H1 (cell line): ENCODE measurements around the gene AIG1. TPM values are rescaled to one million over a fixed set of nuclear protein-coding genes. Genes with fewer than 3 reads are reported as not detected.

Experiments
- CTCF ChIA-PET: fragments of 300-600 bp; sonication (Branson Sonifier 250); formaldehyde crosslinking; loops from one replicate; lab custom pipeline; 2021; ENCODE audit not compliant: partially characterized antibody; lab: Charles Lee
- POLR2A ChIA-PET: fragments of 300-600 bp; sonication (Branson Sonifier 250); formaldehyde crosslinking; loops from one replicate; lab custom pipeline; 2021; ENCODE audit warnings: inconsistent platforms; ENCODE audit not compliant: partially characterized antibody; lab: Charles Lee
- DNase-seq, 2 experiments: peaks; one replicate each; pipeline versions ENCODE4 v3.0.0 to v3.0.0-alpha.2; 2010 to 2022; ENCODE audit warnings: low spot score in 2 of 2, low read depth in 1 of 2, mixed read lengths in 1 of 2
- FAIRE-seq: peaks from 2 replicates; lab custom pipeline; 2011; peaks lifted over from hg19 to GRCh38; lab: Jason Lieb, UNC
- H2AFZ ChIP-seq: 2 replicates; pipeline ENCODE4 v1.8.1; 2012; ENCODE audit warnings: low read length, inconsistent platforms
- H2AK5ac ChIP-seq: 2 replicates; pipeline ENCODE4 v1.6.1; 2013; ENCODE audit warnings: low read depth, low read length
- H2BK120ac ChIP-seq: replicated peaks from 2 replicates; pipeline ENCODE3; 2013; ENCODE audit warnings: low read depth, low read length, inconsistent platforms
- H2BK12ac ChIP-seq: 2 replicates; pipeline ENCODE4 v1.6.1; 2013; ENCODE audit warnings: low read depth, low read length
- H2BK15ac ChIP-seq: 2 replicates; pipeline ENCODE4 v1.6.1; 2013; ENCODE audit warnings: low read length
- H2BK20ac ChIP-seq: 2 replicates; pipeline ENCODE4 v1.6.1; 2013; ENCODE audit warnings: low read length
- H2BK5ac ChIP-seq: 2 replicates; pipeline ENCODE4 v1.6.1; 2013; ENCODE audit warnings: low read depth, low read length
- H3K14ac ChIP-seq: 2 replicates; pipeline ENCODE4 v1.6.1; 2013; ENCODE audit warnings: inconsistent platforms; ENCODE audit not compliant: insufficient read length
- H3K18ac ChIP-seq: 2 replicates; pipeline ENCODE4 v1.6.1; 2013; ENCODE audit warnings: low read length; ENCODE audit errors: extremely low read depth
- H3K23ac ChIP-seq: 2 replicates; pipeline ENCODE4 v1.6.1; 2013; ENCODE audit warnings: inconsistent platforms; ENCODE audit not compliant: insufficient read length
- H3K23me2 ChIP-seq: 2 replicates; pipeline ENCODE4 v1.6.1; 2013; ENCODE audit warnings: low read depth, low read length
- H3K27ac ChIP-seq: 2 replicates; pipeline ENCODE4 v1.6.1; 2011; ENCODE audit warnings: low read depth, low read length, inconsistent platforms
- H3K27me3 ChIP-seq, 4 experiments: replicated peaks in 1 of 4; 1 replicate in 1 of 4; 2 replicates in 3 of 4; pipeline versions ENCODE4 v1.6.1 to v1.8.1; 2011 to 2013; ENCODE audit warnings: low read length in 3 of 4, mild to moderate bottlenecking in 3 of 4, inconsistent platforms in 2 of 4, mixed read lengths in 2 of 4, moderate library complexity in 1 of 4; ENCODE audit not compliant: control insufficient read depth in 3 of 4, insufficient read depth in 3 of 4; ENCODE audit errors: extremely low read depth in 1 of 4
- H3K36me3 ChIP-seq, 4 experiments: 2 replicates each; pipeline versions ENCODE4 v1.6.1 to v1.8.1; 2011 to 2013; ENCODE audit warnings: mild to moderate bottlenecking in 4 of 4, low read length in 3 of 4, moderate library complexity in 2 of 4, control low read depth in 1 of 4, inconsistent platforms in 1 of 4; ENCODE audit not compliant: insufficient read depth in 4 of 4, control insufficient read depth in 2 of 4
- H3K4ac ChIP-seq: replicated peaks from 2 replicates; pipeline ENCODE3; 2013; ENCODE audit warnings: low read length, low read depth, mixed read lengths, inconsistent platforms; ENCODE audit not compliant: insufficient read length
- H3K4me1 ChIP-seq, 4 experiments: replicated peaks in 1 of 4; 1 replicate in 1 of 4; 2 replicates in 3 of 4; pipeline versions ENCODE4 v1.6.1 to v1.8.1; 2011 to 2013; ENCODE audit warnings: low read length in 3 of 4, inconsistent platforms in 2 of 4, mixed read lengths in 1 of 4; ENCODE audit not compliant: insufficient read depth in 4 of 4, control insufficient read depth in 3 of 4
- H3K4me2 ChIP-seq, 2 experiments: 2 replicates each; pipeline versions ENCODE4 v1.6.1 to v1.8.1; 2011 to 2013; ENCODE audit warnings: low read depth in 2 of 2, low read length in 2 of 2, control low read depth in 1 of 2, inconsistent platforms in 1 of 2, mild to moderate bottlenecking in 1 of 2; ENCODE audit not compliant: insufficient read depth in 1 of 2
- H3K4me3 ChIP-seq, 4 experiments: fragments of 200-600, 300-600 bp in 1 of 4; sonication (generic), shearing (Covaris generic), sonication (Bioruptor Twin) in 1 of 4; 2 replicates each; pipeline versions ENCODE4 v1.5.1 to v1.8.1; 2011 to 2016; ENCODE audit warnings: low read length in 4 of 4, low read depth in 3 of 4, control low read depth in 2 of 4, inconsistent platforms in 2 of 4, mild to moderate bottlenecking in 2 of 4, mixed read lengths in 1 of 4, moderate library complexity in 1 of 4; ENCODE audit not compliant: insufficient read depth in 2 of 4; ENCODE audit errors: extremely low read depth in 1 of 4
- H3K56ac ChIP-seq: replicated peaks from 2 replicates; pipeline ENCODE3; 2013; ENCODE audit warnings: low read depth, mild to moderate bottlenecking, mixed read lengths, low read length, inconsistent platforms; ENCODE audit not compliant: insufficient read length
- H3K79me1 ChIP-seq: 2 replicates; pipeline ENCODE4 v1.6.1; 2013; ENCODE audit warnings: low read depth, low read length, control low read depth
- H3K79me2 ChIP-seq, 2 experiments: 2 replicates each; pipeline versions ENCODE4 v1.6.1 to v1.8.1; 2012 to 2013; ENCODE audit warnings: low read length in 2 of 2, mild to moderate bottlenecking in 2 of 2, inconsistent platforms in 1 of 2; ENCODE audit not compliant: insufficient read depth in 2 of 2, control insufficient read depth in 1 of 2
- H3K9ac ChIP-seq, 4 experiments: replicated peaks in 1 of 4; 1 replicate in 1 of 4; 2 replicates in 3 of 4; pipeline versions ENCODE4 v1.6.1 to v1.8.1; 2011 to 2013; ENCODE audit warnings: low read depth in 3 of 4, low read length in 3 of 4, control low read depth in 2 of 4, mild to moderate bottlenecking in 2 of 4, moderate library complexity in 2 of 4, inconsistent platforms in 1 of 4; ENCODE audit errors: extremely low read depth in 1 of 4
- H3K9me3 ChIP-seq, 2 experiments: 2 replicates each; pipeline versions ENCODE4 v1.6.1 to v1.8.1; 2012 to 2013; ENCODE audit warnings: mild to moderate bottlenecking in 2 of 2, moderate library complexity in 2 of 2, control low read depth in 1 of 2, inconsistent platforms in 1 of 2, low read depth in 1 of 2, low read length in 1 of 2, mixed read lengths in 1 of 2; ENCODE audit not compliant: insufficient read depth in 2 of 2
- H4K20me1 ChIP-seq, 2 experiments: replicated peaks in 1 of 2; 2 replicates each; pipeline versions ENCODE3 to v1.8.1; 2011 to 2013; ENCODE audit warnings: inconsistent platforms in 2 of 2, low read length in 2 of 2, mild to moderate bottlenecking in 1 of 2; ENCODE audit not compliant: insufficient read depth in 2 of 2, control insufficient read depth in 1 of 2
- H4K5ac ChIP-seq: 2 replicates; pipeline ENCODE4 v1.6.1; 2013; ENCODE audit warnings: low read length, low read depth, mixed read lengths, inconsistent platforms; ENCODE audit not compliant: insufficient read length
- H4K8ac ChIP-seq: 2 replicates; pipeline ENCODE4 v1.8.0; 2013; ENCODE audit warnings: mild to moderate bottlenecking, moderate library complexity, low read length, inconsistent platforms; ENCODE audit not compliant: insufficient read depth; ENCODE audit errors: extremely low read depth
- H4K91ac ChIP-seq: replicated peaks from 2 replicates; pipeline ENCODE3; 2013; ENCODE audit warnings: low read length, mixed read lengths, inconsistent platforms; ENCODE audit not compliant: insufficient read length
- CEBPB ChIP-seq: IDR thresholded peaks from 2 replicates; pipeline ENCODE4 v1.6.1; 2012; ENCODE audit warnings: low read depth, low read length
- CTBP2 ChIP-seq: IDR thresholded peaks from 2 replicates; pipeline ENCODE4 v1.7.0; 2011; ENCODE audit warnings: borderline replicate concordance, mild to moderate bottlenecking, moderate library complexity, mixed read lengths, low read length; ENCODE audit not compliant: insufficient read depth, insufficient read length
- NANOG ChIP-seq: IDR thresholded peaks from 2 replicates; pipeline ENCODE4 v1.6.1; 2011; ENCODE audit warnings: low read length, low read depth, mild to moderate bottlenecking, inconsistent platforms; ENCODE audit not compliant: insufficient read depth, poor library complexity, severe bottlenecking
- NRF1 ChIP-seq: IDR thresholded peaks from 2 replicates; pipeline ENCODE4 v1.6.1; 2011; ENCODE audit warnings: mild to moderate bottlenecking, low read depth, low read length, improper control_type of control experiment
- POLR2AphosphoS5 ChIP-seq: IDR thresholded peaks from 2 replicates; pipeline ENCODE4 v1.6.1; 2011; ENCODE audit warnings: low read depth, low read length
- ZNF274 ChIP-seq: IDR thresholded peaks from 2 replicates; pipeline ENCODE4 v1.7.0; 2012; ENCODE audit warnings: low read length, borderline replicate concordance; ENCODE audit errors: extremely low read depth
- WGBS, 2 experiments: shearing (Covaris generic) in 1 of 2; methylation state at CpG; one replicate each; pipeline versions ENCODE4 v1.1.6 to v1.1.7; 2013 to 2015; ENCODE audit warnings: low lambda C conversion rate in 2 of 2, mixed read lengths in 2 of 2, inconsistent platforms in 1 of 2, low coverage in 1 of 2, missing lambda C conversion rate in 1 of 2; ENCODE audit not compliant: insufficient replicate concordance in 2 of 2, insufficient coverage in 1 of 2, insufficient read length in 1 of 2; ENCODE audit errors: extremely low coverage in 1 of 2, missing lambda C conversion rate in 1 of 2; 5-methylcytosine and 5-hydroxymethylcytosine counted together
- polyA plus RNA-seq, 7 experiments: library from polyadenylated mRNA; depleted of rRNA in 3 of 7; stranded (reverse) in 5 of 7; unstranded in 2 of 7; fragments of >200 nt in 5 of 7; fragments of 200-250 nt in 2 of 7; gene quantifications; 1 replicate in 5 of 7; 2 replicates in 1 of 7; 4 replicates in 1 of 7; pipeline versions ENCODE4 v1.2.1 to v1.2.3, GENCODE V29; 2011 to 2013; ENCODE audit warnings: missing spikeins in 2 of 7, mixed read lengths in 2 of 7
- total RNA-seq: library from RNA; stranded (reverse); fragmentation: NEBNext Ultra II Directional; extraction: Animal tissue kit (Norgen Biotek cat#: 25700); gene quantifications from 2 replicates; pipeline ENCODE4 v1.2.1, GENCODE V29; 2021

Gene AIG1
- total and polyA plus RNA-seq, 2 of the 8 experiments (the other 6 are each of a cell fraction or from before 2014, with no cell fraction given) = 56.6 to 58.4 TPM

- H3K27ac ChIP-seq = no peak overlapping the region
- DNase-seq (no peak), FAIRE-seq (no peak)
- no peak overlapping the region for H2BK15ac ChIP-seq
- no peak overlapping the region for H4K91ac ChIP-seq
- H3K36me3 ChIP-seq = peaks cover 0 to 9% (median 4%) of the 10 kb centered on the region in 4 experiments; a peak in 2 of 8 replicates
- H2BK120ac ChIP-seq = no peak overlapping the region
- ChIA-PET CTCF (interaction anchor here (0.7 to 1.5 kb wide), 2 partner anchors 45 to 130 kb away, joined by 3 read pairs; no protein-coding TSS in a partner anchor), POLR2A (interaction anchor here (1.5 kb wide), 1 partner anchor 11 kb away, joined by 3 read pairs; no protein-coding TSS in a partner anchor)
- WGBS, 2 experiments = 82% methylated on average over 1 of the region's 1 CpG; no CpG with 5 or more reads in 1 of the 2 experiments
- H3K4me1 ChIP-seq = no peaks in the 10 kb centered on the region
- no peaks in the 10 kb centered on the region for H3K79me2 ChIP-seq
- H2AK5ac ChIP-seq = no peak overlapping the region
- H3K23me2 ChIP-seq = no peaks in the 10 kb centered on the region
- no peak overlapping the region for H4K5ac ChIP-seq
- no peak overlapping the region for H3K4ac ChIP-seq
- H3K9me3 ChIP-seq = peaks cover 4 to 14% of the 10 kb centered on the region in 2 experiments; a peak in 3 of 4 replicates
- no peak overlapping the region for H2AFZ ChIP-seq
- no peak overlapping the region for H3K4me2 ChIP-seq
- H3K18ac ChIP-seq = no peak overlapping the region
- H3K14ac ChIP-seq = no peak overlapping the region
- no peak overlapping the region for H2BK5ac ChIP-seq
- no peak overlapping the region for H3K56ac ChIP-seq
- TF ChIP-seq NANOG = no peak
- TF ChIP-seq NRF1 = no peak
- TF ChIP-seq POLR2AphosphoS5 = no peak
- TF ChIP-seq CEBPB = no peak
- TF ChIP-seq CTBP2 = no peak
- TF ChIP-seq ZNF274 = no peak
- H4K20me1 ChIP-seq = no peaks in the 10 kb centered on the region
- H2BK12ac ChIP-seq = no peak overlapping the region
- no peak overlapping the region for H3K23ac ChIP-seq
- no peaks in the 10 kb centered on the region for H3K27me3 ChIP-seq
- H2BK20ac ChIP-seq = no peak overlapping the region
- no peak overlapping the region for H3K4me3 ChIP-seq
- no peak overlapping the region for H3K9ac ChIP-seq
- no peak overlapping the region for H4K8ac ChIP-seq
- H3K79me1 ChIP-seq = no peaks in the 10 kb centered on the region
Observed at GRCh38 chr6:143130928-143131327, 70.2 kb downstream of the AIG1 start.
